Prostate gland (tissue), 2 donors: ENCODE measurements around the gene YPEL3.

Experiments
- CTCF ChIP-seq, 4 experiments: fragments of 200-600 bp in 2 of 4; fragments of 450-650 bp in 2 of 4; sonication (generic) in 2 of 4; IDR thresholded peaks; 1 replicate in 3 of 4; 2 replicates in 1 of 4; pipeline ENCODE4 v1.5.1; 2016 to 2019; ENCODE audit warnings: antibody characterized with exemption in 4 of 4, mild to moderate bottlenecking in 2 of 4, moderate library complexity in 2 of 4
- POLR2AphosphoS5 ChIP-seq: sonication (generic); formaldehyde crosslinking; IDR thresholded peaks from one replicate; pipeline ENCODE4 v1.6.1; 2017; ENCODE audit warnings: antibody characterized with exemption

- TF ChIP-seq CTCF (IDR thresholded peaks at IDR 0.05) (no peak), POLR2AphosphoS5 (no peak)
Observed at GRCh38 chr16:30141750-30142149, 45.7 kb upstream of the YPEL3 start.
